HG02610 (cell line): ENCODE data around the gene MICAL2.
A peak's percentile ranks its signal among the peaks of the same experiment; 100 is the strongest.

ENCODE experiments used
- ATAC-seq: cut with Tn5 transposase; IDR thresholded peaks from one replicate; pipeline ENCODE4 v1.9.1; 2021; ENCODE audit warnings: mild to moderate bottlenecking, moderate library complexity; ENCODE audit not compliant: unreplicated experiment

MICAL2 gene

DNA sequence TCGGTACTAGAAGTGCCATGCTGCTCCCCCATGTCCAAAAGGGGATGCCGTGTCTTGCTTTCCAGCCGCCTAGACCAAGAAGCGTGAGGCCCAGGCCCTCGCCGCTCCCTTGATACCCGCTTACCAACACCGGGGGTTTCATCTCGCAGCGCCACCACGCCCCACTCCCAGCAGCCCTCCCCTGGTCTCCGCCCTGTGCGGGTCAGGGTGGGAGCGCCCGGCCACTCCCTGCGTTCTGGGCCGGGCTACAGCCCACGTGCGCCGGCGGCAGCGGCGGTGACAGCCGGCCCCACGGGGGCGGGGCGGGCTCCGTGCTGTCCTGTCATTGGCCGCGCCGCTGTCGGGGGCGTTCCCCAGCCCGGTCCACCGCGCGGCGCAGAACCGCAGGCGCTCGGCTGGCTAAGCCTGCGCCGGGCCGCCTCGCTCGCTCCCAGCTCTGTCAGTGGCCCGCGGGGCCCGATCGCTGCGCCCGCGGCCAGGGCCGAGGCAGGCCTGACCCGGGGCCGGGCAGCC is at the start of gene MICAL2:
Gene MICAL2, plus strand, starts transcription at position 390 of the 513 bp plus-strand sequence. CDS start 51,566 bp downstream, outside the sequence.
- peak; percentile 98 for ATAC-seq

DNA sequence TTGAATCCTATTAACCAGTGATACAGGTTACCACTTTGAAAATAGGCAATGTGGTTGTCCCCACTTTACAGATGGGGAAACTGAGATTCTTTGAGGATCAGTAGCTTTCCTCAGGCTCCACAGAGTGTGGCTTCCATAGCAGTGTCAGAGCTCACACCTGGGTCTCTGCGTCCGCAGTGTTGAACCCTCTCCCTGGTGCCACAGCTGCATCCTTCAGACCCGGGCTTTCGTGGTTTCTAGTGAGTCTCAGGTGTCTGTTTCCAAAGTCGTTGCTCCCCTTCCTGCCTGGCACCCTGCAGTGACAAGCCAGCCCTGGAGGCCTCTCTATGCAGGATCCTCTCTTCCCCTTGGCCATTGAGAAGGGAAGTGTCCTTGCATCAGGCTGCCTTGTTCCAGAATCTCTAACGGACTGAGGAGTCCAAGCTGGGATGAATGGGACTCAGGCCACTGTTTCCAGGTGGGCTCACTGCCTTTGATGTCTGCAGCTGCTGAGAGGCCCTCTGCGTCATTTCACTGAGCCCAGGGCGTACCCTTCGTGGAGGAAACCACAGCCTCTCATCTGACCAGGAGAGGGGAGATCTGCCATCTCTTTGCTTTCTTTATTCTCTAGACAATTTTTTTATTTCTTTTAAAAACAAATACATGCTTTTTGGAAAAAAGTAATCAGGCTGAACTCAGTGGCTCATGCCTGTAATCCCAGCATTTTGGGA is 48.4 kb upstream of the MICAL2 start:
- no peak for ATAC-seq

DNA sequence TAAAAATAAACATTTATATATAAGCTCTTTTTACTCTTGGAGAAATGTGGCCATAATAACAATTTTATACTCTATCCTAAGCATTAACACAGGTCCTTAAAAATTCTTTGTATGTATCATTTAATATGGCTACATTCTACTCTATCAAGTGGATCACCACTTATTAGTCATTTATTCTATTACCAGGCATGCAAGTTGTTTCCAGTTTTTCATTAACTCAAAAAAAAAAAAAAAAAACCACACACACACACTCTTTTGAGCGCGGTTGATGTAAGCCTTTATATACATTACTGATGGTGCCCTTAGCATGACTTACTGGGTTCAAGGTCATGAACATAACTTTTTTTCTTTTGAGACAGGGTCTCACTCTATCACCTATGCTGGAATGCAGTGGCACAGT is 47.1 kb upstream of the MICAL2 start:
- no peak for ATAC-seq

DNA sequence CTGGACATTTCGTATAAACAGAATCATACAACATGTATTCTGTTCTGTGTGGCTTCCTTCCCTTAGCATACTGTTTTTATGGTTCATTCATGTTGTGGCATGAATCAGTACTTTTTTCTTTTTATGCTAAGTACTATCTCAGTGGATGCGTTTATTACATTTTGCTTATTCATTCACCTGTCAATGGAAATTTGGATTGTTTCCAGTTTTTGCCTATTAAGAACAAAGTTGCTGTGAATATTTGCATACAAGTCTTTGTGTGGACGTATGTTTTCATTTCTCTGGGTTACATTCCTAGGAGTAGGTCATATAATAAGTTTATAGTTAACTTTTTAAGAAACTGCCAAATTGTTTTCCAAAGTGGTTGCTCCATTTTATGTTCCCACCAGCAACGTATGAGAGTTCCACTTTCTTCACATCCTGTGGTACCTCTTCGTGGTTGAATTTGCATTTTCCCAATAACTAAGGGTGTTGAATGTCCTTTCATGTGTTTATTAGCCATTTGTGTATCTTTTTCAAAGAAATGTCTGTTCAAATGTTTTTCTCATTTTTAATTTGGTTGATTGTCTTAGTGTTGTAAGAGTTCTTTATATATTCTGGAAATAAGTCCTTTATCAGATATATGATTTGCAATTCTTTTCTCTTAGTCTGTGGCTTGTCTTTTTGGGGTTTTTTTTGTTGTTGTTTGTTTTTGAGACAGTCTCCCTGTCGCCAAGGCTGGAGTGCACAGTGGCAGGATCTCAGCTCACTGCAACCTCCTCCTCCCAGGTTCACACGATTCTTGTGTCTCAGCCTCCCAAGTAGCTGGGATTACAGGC is 46.0 kb upstream of the MICAL2 start:
- no peak for ATAC-seq

DNA sequence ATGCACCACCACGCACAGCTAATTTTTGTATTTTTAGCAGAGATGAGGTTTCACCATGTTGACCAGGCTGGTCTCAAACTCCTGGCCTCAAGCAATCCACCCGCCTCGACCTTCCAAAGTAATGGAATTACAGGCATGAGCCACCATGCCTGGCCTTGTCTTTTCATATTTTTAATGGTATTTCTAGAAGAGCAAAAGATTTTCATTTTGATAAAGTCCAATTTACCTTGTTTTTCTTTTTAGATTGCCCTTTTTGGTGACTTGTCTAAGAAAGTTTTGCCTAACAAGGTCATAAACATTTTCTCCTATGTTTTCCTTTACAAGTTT is 45.5 kb upstream of the MICAL2 start:
- ATAC-seq: no peak

DNA sequence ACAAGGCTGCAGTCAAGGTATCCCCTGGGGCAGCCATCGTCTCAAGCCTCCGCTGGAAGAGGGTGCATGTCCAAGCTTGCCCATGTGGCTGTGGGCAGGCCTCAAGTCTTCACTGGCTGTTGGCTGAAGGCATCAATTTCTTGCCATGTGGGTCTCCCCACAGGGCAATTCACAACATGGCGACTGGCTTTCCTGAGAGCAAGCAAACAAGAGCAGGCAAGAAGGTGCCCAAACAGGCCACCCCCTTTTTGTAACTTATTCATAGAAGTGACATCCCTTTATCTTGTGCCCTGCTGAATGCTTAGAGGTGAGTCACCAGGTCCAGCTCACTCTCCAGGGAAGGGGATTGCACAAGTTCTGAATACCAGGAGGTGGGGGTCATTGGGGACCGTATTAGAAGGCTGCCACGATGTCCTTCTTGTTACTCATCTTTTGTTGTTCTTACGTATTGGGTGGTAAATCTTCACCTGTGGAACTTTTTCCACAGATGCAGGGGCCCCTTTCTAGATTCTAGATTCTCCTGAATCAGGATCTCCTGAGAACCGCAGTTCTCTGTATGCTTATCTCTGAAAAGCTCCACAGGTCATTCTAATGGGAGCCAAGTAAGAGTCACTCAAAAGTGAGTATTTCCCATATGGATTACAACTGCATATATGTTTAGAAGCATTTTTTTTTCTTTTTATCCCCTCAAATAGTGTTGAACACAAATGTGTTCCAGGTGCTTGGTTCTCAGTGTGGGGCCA is 44.2 kb upstream of the MICAL2 start:
- ATAC-seq: no peak

- ATAC-seq: no peak
Observed at GRCh38 chr11:12066799-12067508, 43.4 kb upstream of the MICAL2 start.

DNA sequence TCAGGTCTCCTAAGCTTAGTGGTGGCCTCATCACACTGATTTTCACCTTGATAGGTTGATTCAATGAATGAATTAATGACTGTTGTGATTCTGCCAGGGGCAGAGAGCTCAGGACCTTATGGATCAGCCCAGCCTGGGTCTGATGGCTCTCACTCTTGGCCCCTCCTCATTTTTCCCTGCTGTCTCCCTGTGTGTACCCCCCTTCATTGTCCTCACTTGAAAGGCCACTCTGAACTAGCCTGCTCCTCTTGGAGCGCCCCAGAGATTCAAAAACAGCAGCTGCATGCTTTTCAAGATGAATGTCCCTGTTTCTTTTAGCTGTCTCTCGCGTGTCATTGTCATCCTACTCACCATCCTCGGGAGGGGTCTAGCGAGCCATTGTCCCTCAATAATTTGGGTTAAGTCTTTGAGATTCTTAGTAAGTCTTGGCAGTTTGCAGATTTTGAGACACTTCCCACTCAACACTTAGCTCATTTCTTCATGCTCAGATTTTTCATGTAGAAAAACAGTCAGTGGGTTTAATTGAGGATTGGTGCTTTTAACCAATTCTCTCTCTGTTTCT is 42.5 kb upstream of the MICAL2 start:
- no peak for ATAC-seq

GRCh38 chr11:12069066-12069676 is 41.2 kb upstream of the MICAL2 start:
- no peak for ATAC-seq

DNA sequence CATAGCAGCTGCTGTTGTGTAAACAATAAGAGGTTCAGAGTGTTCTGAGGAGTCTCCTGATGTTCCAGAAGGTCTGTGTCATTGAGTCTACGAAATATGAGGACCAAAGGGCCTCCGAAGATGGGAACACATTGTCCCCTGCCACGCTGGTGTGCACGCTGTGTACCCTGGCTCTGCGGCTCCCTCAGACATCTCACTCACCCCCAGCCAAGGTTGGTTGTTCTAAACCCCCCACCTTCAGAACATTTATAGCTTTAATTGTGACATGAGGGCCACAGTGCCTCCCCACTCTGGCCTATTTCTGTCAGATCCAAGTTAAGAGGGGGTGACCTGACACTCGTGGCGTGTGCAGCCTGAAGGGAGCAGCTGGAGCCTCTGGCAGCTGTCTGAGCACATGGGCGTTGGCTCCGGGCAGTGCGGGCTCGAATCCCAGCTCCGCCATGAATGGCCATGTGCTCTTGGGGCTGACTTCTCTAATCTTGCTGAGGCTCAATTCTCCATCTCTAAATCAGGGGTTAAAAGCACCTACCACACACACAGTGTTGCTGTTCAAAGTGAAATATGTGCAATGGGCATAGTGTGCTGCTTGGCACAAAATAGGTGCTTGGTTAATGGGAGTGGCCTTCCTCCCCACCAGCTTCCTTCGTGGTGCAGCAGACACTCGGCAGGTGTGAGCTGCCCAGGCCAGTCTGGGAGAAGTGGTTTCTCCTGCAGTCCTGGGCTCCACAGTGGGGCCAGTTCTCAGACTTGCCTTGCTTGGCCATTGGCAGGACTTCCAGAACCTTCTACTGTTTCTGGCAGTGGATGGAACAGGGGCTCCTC is 39.7 kb upstream of the MICAL2 start:
- ATAC-seq: no peak

- ATAC-seq: no peak
Observed at GRCh38 chr11:12071574-12071973, 38.8 kb upstream of the MICAL2 start.

DNA sequence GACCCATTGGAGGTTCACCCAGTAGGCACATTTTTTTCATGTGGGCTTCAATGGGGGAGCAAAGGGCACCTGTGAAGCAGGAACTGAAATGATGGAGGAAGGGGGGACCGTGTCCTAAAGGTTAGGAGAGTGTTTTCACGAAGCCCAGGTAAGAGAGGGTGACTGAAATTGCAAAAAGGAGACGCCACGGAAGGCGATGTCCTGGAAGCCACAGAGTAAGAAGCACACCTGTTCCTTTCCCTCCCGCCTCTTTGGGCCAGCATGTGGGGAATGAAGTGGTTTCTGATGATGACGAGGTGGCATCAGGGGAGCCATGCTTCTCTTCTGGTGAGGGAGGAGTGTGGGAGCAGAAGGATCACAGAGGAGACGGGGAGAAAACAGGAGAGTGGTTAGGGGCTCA is 37.0 kb upstream of the MICAL2 start:
- no peak for ATAC-seq

- ATAC-seq: no peak
Observed at GRCh38 chr11:12073886-12074285, 36.5 kb upstream of the MICAL2 start.

DNA sequence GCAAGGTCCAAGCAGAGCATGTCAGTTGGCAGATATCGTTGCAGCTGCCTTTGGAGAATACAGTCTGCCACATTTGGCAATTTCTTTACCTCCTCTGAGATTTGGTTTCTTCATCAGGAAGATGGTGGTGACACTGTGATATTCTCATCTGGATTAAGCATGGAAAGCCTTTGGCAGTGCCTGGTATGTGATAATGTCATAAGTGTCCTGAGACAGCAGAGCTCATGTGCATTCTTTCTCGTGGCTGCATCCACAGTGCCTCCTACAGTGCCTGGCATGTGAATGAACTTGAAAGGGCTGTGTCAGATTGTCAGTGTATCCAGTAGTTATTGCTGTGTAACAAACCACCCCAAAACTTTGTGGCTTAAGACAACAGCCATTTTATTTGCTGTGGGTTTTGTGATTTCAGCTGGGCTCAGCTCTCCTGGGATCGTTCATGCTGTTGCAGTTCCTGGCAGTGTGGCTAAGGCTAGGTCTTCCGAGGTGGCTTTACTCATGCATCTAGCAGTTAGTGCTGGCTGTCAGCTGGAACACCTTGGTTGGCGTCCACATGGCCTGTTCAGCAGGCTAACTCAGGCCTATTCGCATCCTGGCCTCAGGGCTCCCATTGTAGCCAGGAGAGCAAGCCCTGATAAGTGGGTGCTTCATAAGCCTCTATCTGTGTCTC is 35.7 kb upstream of the MICAL2 start:
- ATAC-seq: no peak

- no peak for ATAC-seq
Observed at GRCh38 chr11:12075291-12075690, 35.1 kb upstream of the MICAL2 start.

GRCh38 chr11:12075822-12076821 is 34.3 kb upstream of the MICAL2 start:
- no peak for ATAC-seq

- no peak for ATAC-seq
Observed at GRCh38 chr11:12076840-12077534, 33.4 kb upstream of the MICAL2 start.
